Germinal center (tissue), 1 donor: ENCODE measurements around the gene NFIB.

ENCODE experiments used
- DNase-seq: peaks from one replicate; pipeline ENCODE4 v3.0.0; 2012; ENCODE audit warnings: mixed read lengths, low spot score

Gene NFIB

GRCh38 chr9:14304259-14304658 lies 9.7 kb downstream of the NFIB start:
- DNase-seq, result no peak

- DNase-seq, result no peak
Measured at GRCh38 chr9:14303521-14303920, 10.4 kb downstream of the NFIB start.

- no peak for DNase-seq
Measured at GRCh38 chr9:14303100-14303499, 10.8 kb downstream of the NFIB start.

- no peak for DNase-seq
Measured at GRCh38 chr9:14302405-14302804, 11.5 kb downstream of the NFIB start.

- DNase-seq, result no peak
Measured at GRCh38 chr9:14301583-14302021, 12.3 kb downstream of the NFIB start.

GRCh38 chr9:14301006-14301405 lies 12.9 kb downstream of the NFIB start:
- no peak for DNase-seq

GRCh38 chr9:14300588-14300987 lies 13.4 kb downstream of the NFIB start:
- no peak for DNase-seq

GRCh38 chr9:14300040-14300439 lies 13.9 kb downstream of the NFIB start:
- DNase-seq, result no peak

- DNase-seq, result no peak
Measured at GRCh38 chr9:14298601-14299022, 15.3 kb downstream of the NFIB start.

GRCh38 chr9:14296495-14297113 lies 17.3 kb downstream of the NFIB start:
- DNase-seq, result no peak

- DNase-seq, result no peak
Measured at GRCh38 chr9:14294659-14295058, 19.3 kb downstream of the NFIB start.

- DNase-seq, result no peak
Measured at GRCh38 chr9:14293801-14294200, 20.1 kb downstream of the NFIB start.

GRCh38 chr9:14292181-14292739 lies 21.7 kb downstream of the NFIB start:
- DNase-seq, result no peak

- DNase-seq, result no peak
Measured at GRCh38 chr9:14289916-14290315, 24.0 kb downstream of the NFIB start.

GRCh38 chr9:14288433-14288832 lies 25.5 kb downstream of the NFIB start:
- no peak for DNase-seq

GRCh38 chr9:14286121-14286520 lies 27.8 kb downstream of the NFIB start:
- no peak for DNase-seq

GRCh38 chr9:14283276-14283675 lies 30.7 kb downstream of the NFIB start:
- no peak for DNase-seq

GRCh38 chr9:14281876-14282275 lies 32.1 kb downstream of the NFIB start:
- no peak for DNase-seq

- no peak for DNase-seq
Measured at GRCh38 chr9:14281136-14281795, 32.7 kb downstream of the NFIB start.

GRCh38 chr9:14279671-14280070 lies 34.3 kb downstream of the NFIB start:
- DNase-seq, result no peak

- no peak for DNase-seq
Measured at GRCh38 chr9:14278291-14278721, 35.6 kb downstream of the NFIB start.

GRCh38 chr9:14277761-14278160 lies 36.2 kb downstream of the NFIB start:
- no peak for DNase-seq

- no peak for DNase-seq
Measured at GRCh38 chr9:14277244-14277643, 36.7 kb downstream of the NFIB start.

GRCh38 chr9:14275331-14275730 lies 38.6 kb downstream of the NFIB start:
- DNase-seq, result no peak
